ENCODE measurements around the gene PFN3. TPM values are rescaled to one million over a fixed set of nuclear protein-coding genes. Genes with fewer than 3 reads are reported as not detected.

Gene PFN3
- total RNA-seq, 1 donor from 2014 or later, result not detected

DNA sequence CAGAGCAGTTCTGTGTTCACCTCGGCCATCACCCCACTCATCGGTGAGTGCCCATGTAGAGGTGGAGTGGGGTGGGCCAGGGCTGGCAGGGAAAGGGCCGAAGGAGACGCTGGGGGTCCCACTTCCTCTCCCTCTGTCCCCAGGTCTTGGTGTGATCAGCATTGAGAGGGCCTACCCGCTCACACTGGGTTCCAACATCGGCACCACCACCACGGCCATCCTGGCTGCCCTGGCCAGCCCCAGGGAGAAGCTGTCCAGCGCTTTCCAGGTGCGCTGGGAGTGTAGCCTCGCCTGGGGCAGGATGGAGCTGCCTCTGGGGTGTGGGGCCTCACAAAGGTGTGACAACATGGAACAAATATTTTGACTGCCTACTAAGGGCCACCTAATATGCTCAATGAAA lies 3.7 kb downstream of the PFN3 start:
- Histone ChIP-seq H3K9me3 (no peaks in the 10 kb centered on the region), H3K27me3 (peaks cover 37% of the 10 kb centered on the region), H3K36me3 (no peaks in the 10 kb centered on the region), H3K27ac (no peak overlapping the region), H3K4me3 (no peak overlapping the region), H3K4me1 (peaks cover 4% of the 10 kb centered on the region)
- ATAC-seq (no peak), DNase-seq (no peak)
- TF ChIP-seq, protein P1, sequence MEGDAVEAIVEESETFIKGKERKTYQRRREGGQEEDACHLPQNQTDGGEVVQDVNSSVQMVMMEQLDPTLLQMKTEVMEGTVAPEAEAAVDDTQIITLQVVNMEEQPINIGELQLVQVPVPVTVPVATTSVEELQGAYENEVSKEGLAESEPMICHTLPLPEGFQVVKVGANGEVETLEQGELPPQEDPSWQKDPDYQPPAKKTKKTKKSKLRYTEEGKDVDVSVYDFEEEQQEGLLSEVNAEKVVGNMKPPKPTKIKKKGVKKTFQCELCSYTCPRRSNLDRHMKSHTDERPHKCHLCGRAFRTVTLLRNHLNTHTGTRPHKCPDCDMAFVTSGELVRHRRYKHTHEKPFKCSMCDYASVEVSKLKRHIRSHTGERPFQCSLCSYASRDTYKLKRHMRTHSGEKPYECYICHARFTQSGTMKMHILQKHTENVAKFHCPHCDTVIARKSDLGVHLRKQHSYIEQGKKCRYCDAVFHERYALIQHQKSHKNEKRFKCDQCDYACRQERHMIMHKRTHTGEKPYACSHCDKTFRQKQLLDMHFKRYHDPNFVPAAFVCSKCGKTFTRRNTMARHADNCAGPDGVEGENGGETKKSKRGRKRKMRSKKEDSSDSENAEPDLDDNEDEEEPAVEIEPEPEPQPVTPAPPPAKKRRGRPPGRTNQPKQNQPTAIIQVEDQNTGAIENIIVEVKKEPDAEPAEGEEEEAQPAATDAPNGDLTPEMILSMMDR (IDR thresholded peaks at IDR 0.05), result no peak
- intact Hi-C loops (cut with DNase I), result no loop called here

- ATAC-seq (no peak), DNase-seq (no peak)
- Histone ChIP-seq H3K27me3 (peaks cover 30% of the 10 kb centered on the region), H3K27ac (no peak overlapping the region), H3K4me3 (no peak overlapping the region), H3K9me3 (no peaks in the 10 kb centered on the region), H3K36me3 (no peaks in the 10 kb centered on the region), H3K4me1 (peaks cover 4% of the 10 kb centered on the region)
- TF ChIP-seq, protein P1 (IDR thresholded peaks at IDR 0.05), result no peak
- intact Hi-C loops (cut with DNase I), result no loop called here
Observed at GRCh38 chr5:177396078-177396477, 4.4 kb downstream of the PFN3 start.

- ATAC-seq, result no peak
- Histone ChIP-seq H3K27me3 (peaks cover 9% of the 10 kb centered on the region), H3K4me1 (peaks cover 9% of the 10 kb centered on the region), H3K36me3 (no peaks in the 10 kb centered on the region), H3K9me3 (no peaks in the 10 kb centered on the region), H3K4me3 (no peak overlapping the region), H3K27ac (no peak overlapping the region)
- DNase-seq, result no peak
- intact Hi-C loops (cut with DNase I), result loop anchor here (5.0 kb wide), 1 partner anchor 108 kb away; no protein-coding TSS in a partner anchor
- TF ChIP-seq, protein P1 (IDR thresholded peaks at IDR 0.05), result no peak
Observed at GRCh38 chr5:177393990-177394389, 6.5 kb downstream of the PFN3 start.

DNA sequence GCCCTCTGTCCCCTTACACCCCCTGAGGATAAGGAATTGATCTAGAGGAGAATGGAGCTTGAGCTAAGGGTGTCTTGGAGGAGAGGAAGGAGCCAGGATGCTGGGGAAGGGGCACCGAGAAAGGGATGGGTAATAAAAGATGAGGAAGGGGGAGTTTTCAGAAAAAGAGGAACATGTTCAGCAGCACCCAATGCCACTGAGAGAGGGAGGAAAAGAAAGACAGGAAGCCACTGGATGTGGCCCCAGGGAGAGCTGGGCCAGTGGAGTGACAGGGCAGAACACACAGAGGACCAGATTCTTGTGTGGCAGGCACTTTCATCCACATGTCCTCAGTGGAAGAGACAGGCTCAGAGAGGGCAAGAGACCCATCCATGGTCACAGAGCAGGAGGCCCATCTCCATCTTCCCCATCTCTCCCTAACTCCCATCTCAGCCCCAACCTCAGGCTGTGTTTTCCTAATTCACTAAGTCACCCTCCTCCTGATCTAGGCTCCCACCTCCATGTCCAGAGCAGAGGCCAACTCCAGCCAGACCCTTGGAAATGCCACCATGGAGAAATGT lies 7.2 kb downstream of the PFN3 start:
- no peaks in the 10 kb centered on the region for H3K36me3 ChIP-seq
- ATAC-seq (no peak), DNase-seq (no peak)
- no peaks in the 10 kb centered on the region for H3K9me3 ChIP-seq
- intact Hi-C loops (cut with DNase I), result loop anchor here (5.0 kb wide), 1 partner anchor 109 kb away; no protein-coding TSS in a partner anchor
- H3K4me1 ChIP-seq, result peaks cover 9% of the 10 kb centered on the region
- no peak overlapping the region for H3K4me3 ChIP-seq
- no peak overlapping the region for H3K27ac ChIP-seq
- H3K27me3 ChIP-seq, result peaks cover 2% of the 10 kb centered on the region
- TF ChIP-seq, protein P1 (IDR thresholded peaks at IDR 0.05), result no peak

GRCh38 chr5:177392765-177393164 lies 7.7 kb downstream of the PFN3 start:
- Histone ChIP-seq H3K27me3 (no peaks in the 10 kb centered on the region), H3K36me3 (no peaks in the 10 kb centered on the region), H3K4me1 (peaks cover 9% of the 10 kb centered on the region), H3K4me3 (no peak overlapping the region), H3K27ac (no peak overlapping the region), H3K9me3 (no peaks in the 10 kb centered on the region)
- ATAC-seq, result no peak
- DNase-seq, result no peak
- intact Hi-C loops (cut with DNase I), result loop anchor here (5.0 kb wide), 1 partner anchor 110 kb away; no protein-coding TSS in a partner anchor
- TF ChIP-seq, protein P1 (IDR thresholded peaks at IDR 0.05), result no peak

Data from upper lobe of right lung (tissue), 1 donor.